ENCODE data around the gene MAP2K5. TPM values are rescaled to one million over a fixed set of nuclear protein-coding genes. Genes with fewer than 3 reads are reported as not detected.

The MAP2K5 gene
- total and polyA plus RNA-seq, 2 experiments from 2014 or later: 12.4 to 13.7 TPM

DNA sequence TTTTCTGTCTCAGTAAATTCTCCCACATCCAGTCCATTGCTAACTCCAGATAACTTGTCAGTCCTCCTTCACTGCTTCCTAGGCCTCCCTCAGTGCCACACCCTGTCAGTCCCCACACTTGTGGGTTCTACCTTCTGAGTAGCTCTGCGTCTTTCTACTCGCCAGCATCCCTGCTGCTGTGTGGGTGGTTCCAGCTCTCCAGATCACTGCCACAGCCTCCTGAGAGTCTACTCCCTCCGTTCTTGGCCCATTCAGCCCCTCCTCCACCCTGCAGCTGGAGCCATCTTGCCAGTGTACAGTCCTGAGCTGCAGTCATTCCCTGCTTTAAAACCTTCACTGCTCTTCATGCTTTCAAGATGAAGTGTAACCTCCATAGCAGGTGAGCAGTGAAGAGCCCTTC lies 45.3 kb downstream of the MAP2K5 start:
- 85% methylated on average over 3 of the region's 3 CpGs for WGBS (ENCODE audit: low lambda C conversion rate, missing lambda C conversion rate)
- H2AFZ ChIP-seq: no peak overlapping the region
- no peaks in the 10 kb centered on the region for H3K36me3 ChIP-seq (replicated peaks; ENCODE audit: insufficient read depth, low read depth)
- H4K20me1 ChIP-seq (ENCODE audit: insufficient read depth, poor library complexity, severe bottlenecking): no peaks in the 10 kb centered on the region
- TF ChIP-seq, protein P1, sequence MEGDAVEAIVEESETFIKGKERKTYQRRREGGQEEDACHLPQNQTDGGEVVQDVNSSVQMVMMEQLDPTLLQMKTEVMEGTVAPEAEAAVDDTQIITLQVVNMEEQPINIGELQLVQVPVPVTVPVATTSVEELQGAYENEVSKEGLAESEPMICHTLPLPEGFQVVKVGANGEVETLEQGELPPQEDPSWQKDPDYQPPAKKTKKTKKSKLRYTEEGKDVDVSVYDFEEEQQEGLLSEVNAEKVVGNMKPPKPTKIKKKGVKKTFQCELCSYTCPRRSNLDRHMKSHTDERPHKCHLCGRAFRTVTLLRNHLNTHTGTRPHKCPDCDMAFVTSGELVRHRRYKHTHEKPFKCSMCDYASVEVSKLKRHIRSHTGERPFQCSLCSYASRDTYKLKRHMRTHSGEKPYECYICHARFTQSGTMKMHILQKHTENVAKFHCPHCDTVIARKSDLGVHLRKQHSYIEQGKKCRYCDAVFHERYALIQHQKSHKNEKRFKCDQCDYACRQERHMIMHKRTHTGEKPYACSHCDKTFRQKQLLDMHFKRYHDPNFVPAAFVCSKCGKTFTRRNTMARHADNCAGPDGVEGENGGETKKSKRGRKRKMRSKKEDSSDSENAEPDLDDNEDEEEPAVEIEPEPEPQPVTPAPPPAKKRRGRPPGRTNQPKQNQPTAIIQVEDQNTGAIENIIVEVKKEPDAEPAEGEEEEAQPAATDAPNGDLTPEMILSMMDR (IDR thresholded peaks at IDR 0.05; ENCODE audit: poor library complexity): no peak
- TF ChIP-seq EZH2 (IDR thresholded peaks at IDR 0.05; ENCODE audit: borderline replicate concordance): no peak
- TF ChIP-seq EZH2phosphoT487 (IDR thresholded peaks at IDR 0.05; ENCODE audit: low read depth, severe bottlenecking, unreplicated experiment): no peak
- no peaks in the 10 kb centered on the region for H3K79me2 ChIP-seq
- no peaks in the 10 kb centered on the region for H3K9me2 ChIP-seq (replicated peaks; ENCODE audit: insufficient read depth)
- H3K27me3 ChIP-seq: no peaks in the 10 kb centered on the region
- H3K4me2 ChIP-seq: no peak overlapping the region
- DNase-seq (ENCODE audit: low spot score): no peak
- no peak overlapping the region for H3K4me3 ChIP-seq
- H3K4me1 ChIP-seq (ENCODE audit: insufficient read depth): no peaks in the 10 kb centered on the region
- H3K9me3 ChIP-seq (ENCODE audit: low read depth): no peaks in the 10 kb centered on the region
- H3K27ac ChIP-seq: no peak overlapping the region

DNA sequence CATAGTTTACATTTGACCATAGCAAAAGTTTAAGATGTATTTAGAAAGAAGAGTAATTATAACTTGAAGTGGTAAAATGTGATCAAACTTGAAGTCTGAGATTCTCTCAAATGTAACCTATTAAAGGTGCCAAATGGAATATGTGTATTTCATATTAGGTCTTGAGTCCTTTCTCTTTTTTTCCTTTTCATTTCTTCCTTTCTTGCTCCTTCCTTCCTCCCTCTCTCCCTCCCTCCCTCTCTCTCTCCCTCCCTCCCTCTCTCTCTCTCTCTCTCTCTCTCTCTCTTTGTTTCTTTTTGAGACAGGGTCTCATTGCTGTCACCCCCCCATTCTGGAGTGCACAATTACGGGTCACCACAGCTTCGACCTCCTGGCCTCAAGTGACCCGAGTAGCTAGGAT lies 47.7 kb downstream of the MAP2K5 start:
- Histone ChIP-seq H3K36me3 (replicated peaks; ENCODE audit: insufficient read depth, low read depth) (no peaks in the 10 kb centered on the region), H3K9me3 (ENCODE audit: low read depth) (no peaks in the 10 kb centered on the region), H3K27me3 (no peaks in the 10 kb centered on the region), H4K20me1 (ENCODE audit: insufficient read depth, poor library complexity, severe bottlenecking) (no peaks in the 10 kb centered on the region), H2AFZ (no peak overlapping the region), H3K4me3 (no peak overlapping the region), H3K4me1 (ENCODE audit: insufficient read depth) (no peaks in the 10 kb centered on the region), H3K27ac (no peak overlapping the region), H3K9me2 (replicated peaks; ENCODE audit: insufficient read depth) (no peaks in the 10 kb centered on the region), H3K79me2 (no peaks in the 10 kb centered on the region), H3K4me2 (no peak overlapping the region)
- WGBS (ENCODE audit: low lambda C conversion rate, missing lambda C conversion rate): 94% methylated on average over 3 of the region's 3 CpGs
- TF ChIP-seq EZH2 (IDR thresholded peaks at IDR 0.05; ENCODE audit: borderline replicate concordance) (no peak), EZH2phosphoT487 (IDR thresholded peaks at IDR 0.05; ENCODE audit: low read depth, severe bottlenecking, unreplicated experiment) (no peak)
- TF ChIP-seq, protein P1 (IDR thresholded peaks at IDR 0.05; ENCODE audit: poor library complexity): no peak
- DNase-seq (ENCODE audit: low spot score): no peak

DNA sequence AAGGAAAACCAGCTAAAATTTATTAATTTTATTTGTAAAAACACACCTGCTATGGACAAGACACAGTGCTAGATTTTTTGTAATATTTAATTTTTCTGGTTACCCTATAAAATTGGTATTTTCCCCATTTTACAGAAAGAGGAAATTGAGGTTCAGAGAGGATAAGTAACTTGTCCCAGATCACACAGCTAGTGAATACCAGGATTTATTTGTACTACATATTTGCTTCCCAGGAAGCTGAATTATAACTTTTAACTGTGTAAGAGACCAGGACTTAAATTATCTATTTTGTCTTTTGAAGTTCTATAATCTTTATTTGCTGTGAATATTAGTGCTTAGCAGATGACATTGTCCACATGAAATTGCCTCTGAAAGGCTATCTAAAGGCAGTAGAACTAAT lies 49.7 kb downstream of the MAP2K5 start:
- Histone ChIP-seq H3K4me3 (no peak overlapping the region), H3K9me2 (replicated peaks; ENCODE audit: insufficient read depth) (no peaks in the 10 kb centered on the region), H3K27me3 (no peaks in the 10 kb centered on the region), H3K4me1 (ENCODE audit: insufficient read depth) (no peaks in the 10 kb centered on the region), H3K36me3 (replicated peaks; ENCODE audit: insufficient read depth, low read depth) (no peaks in the 10 kb centered on the region), H3K27ac (no peak overlapping the region), H3K4me2 (no peak overlapping the region), H2AFZ (no peak overlapping the region), H4K20me1 (ENCODE audit: insufficient read depth, poor library complexity, severe bottlenecking) (no peaks in the 10 kb centered on the region), H3K79me2 (no peaks in the 10 kb centered on the region), H3K9me3 (ENCODE audit: low read depth) (no peaks in the 10 kb centered on the region)
- TF ChIP-seq EZH2 (IDR thresholded peaks at IDR 0.05; ENCODE audit: borderline replicate concordance): no peak
- no peak for TF ChIP-seq EZH2phosphoT487 (IDR thresholded peaks at IDR 0.05; ENCODE audit: low read depth, severe bottlenecking, unreplicated experiment)
- no peak for DNase-seq (ENCODE audit: low spot score)

DNA sequence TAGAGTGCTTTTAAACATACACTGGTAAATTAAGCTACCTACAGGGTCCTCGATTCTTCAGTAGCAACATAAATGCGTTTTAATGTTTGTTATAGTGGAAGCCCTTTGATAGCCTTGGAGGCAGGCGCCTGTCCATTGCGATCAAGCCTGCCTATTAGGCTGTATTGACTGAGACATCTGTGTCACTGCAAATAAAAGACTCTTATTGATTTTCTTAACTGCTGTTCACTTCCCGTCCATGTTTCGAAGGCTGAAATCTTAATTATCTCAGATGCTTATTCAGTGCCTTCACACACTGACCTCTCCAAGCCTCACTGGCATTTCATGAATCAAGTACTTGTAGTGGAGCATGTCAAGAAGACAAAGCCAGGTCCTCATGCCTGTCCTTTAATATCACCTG lies 51.1 kb downstream of the MAP2K5 start:
- Histone ChIP-seq H3K79me2 (no peaks in the 10 kb centered on the region), H3K4me2 (no peak overlapping the region), H3K27me3 (no peaks in the 10 kb centered on the region), H3K27ac (no peak overlapping the region), H4K20me1 (ENCODE audit: insufficient read depth, poor library complexity, severe bottlenecking) (no peaks in the 10 kb centered on the region), H3K9me3 (ENCODE audit: low read depth) (no peaks in the 10 kb centered on the region), H3K4me3 (no peak overlapping the region), H3K36me3 (replicated peaks; ENCODE audit: insufficient read depth, low read depth) (no peaks in the 10 kb centered on the region), H2AFZ (no peak overlapping the region), H3K9me2 (replicated peaks; ENCODE audit: insufficient read depth) (no peaks in the 10 kb centered on the region), H3K4me1 (ENCODE audit: insufficient read depth) (no peaks in the 10 kb centered on the region)
- DNase-seq (ENCODE audit: low spot score): no peak
- 90% methylated on average over 6 of the region's 6 CpGs for WGBS (ENCODE audit: low lambda C conversion rate, missing lambda C conversion rate)
- TF ChIP-seq, protein P1 (IDR thresholded peaks at IDR 0.05; ENCODE audit: poor library complexity): no peak
- TF ChIP-seq EZH2phosphoT487 (IDR thresholded peaks at IDR 0.05; ENCODE audit: low read depth, severe bottlenecking, unreplicated experiment) (no peak), EZH2 (IDR thresholded peaks at IDR 0.05; ENCODE audit: borderline replicate concordance) (no peak)
